ENCODE measurements around the gene NOP58. TPM values are rescaled to one million over a fixed set of nuclear protein-coding genes. Genes with fewer than 3 reads are reported as not detected.

NOP58 gene, protein sequence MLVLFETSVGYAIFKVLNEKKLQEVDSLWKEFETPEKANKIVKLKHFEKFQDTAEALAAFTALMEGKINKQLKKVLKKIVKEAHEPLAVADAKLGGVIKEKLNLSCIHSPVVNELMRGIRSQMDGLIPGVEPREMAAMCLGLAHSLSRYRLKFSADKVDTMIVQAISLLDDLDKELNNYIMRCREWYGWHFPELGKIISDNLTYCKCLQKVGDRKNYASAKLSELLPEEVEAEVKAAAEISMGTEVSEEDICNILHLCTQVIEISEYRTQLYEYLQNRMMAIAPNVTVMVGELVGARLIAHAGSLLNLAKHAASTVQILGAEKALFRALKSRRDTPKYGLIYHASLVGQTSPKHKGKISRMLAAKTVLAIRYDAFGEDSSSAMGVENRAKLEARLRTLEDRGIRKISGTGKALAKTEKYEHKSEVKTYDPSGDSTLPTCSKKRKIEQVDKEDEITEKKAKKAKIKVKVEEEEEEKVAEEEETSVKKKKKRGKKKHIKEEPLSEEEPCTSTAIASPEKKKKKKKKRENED
- total RNA-seq: 95.2 TPM

DNA sequence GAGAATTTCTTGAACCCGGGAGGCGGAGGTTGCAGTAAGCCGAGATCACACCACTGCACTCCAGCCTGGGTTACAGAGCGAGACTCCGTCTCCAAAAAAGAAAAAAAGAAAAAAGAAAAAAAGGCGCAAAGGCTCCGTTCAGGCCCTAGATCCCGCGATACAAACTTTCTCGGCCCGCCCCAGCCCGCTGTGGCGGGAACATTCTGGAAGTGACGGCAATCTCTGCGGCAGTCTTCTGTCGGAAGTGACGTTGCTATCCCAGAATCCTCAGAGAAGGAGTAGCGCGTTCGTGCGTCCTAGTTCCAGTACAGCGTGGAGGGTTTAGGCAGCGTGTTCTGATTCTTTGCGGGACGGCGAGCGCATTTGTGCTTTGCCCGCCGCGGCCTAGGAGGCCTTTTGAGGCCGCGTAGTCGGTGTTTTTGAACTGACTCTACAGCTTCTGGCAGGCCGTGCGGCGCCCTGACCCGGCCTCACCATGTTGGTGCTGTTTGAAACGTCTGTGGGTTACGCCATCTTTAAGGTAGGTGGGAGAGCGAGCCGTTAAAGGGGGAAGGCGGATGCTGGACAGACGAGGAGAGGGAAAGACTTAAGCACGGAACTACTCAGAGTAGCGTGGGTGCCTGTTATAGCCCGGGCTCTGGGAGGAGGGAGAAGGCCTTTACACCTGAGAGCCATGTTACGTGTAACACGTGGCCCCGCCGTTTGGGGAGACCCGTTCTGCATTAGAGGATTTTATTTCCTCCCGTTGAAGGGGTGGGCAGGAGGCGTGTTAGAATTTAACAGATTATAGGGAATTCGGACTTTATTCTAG is at the start of gene NOP58:
NOP58 (plus strand) TSS at position 297 of the 811 bp plus-strand sequence; CDS start at position 476, 179 bp downstream.

DNA sequence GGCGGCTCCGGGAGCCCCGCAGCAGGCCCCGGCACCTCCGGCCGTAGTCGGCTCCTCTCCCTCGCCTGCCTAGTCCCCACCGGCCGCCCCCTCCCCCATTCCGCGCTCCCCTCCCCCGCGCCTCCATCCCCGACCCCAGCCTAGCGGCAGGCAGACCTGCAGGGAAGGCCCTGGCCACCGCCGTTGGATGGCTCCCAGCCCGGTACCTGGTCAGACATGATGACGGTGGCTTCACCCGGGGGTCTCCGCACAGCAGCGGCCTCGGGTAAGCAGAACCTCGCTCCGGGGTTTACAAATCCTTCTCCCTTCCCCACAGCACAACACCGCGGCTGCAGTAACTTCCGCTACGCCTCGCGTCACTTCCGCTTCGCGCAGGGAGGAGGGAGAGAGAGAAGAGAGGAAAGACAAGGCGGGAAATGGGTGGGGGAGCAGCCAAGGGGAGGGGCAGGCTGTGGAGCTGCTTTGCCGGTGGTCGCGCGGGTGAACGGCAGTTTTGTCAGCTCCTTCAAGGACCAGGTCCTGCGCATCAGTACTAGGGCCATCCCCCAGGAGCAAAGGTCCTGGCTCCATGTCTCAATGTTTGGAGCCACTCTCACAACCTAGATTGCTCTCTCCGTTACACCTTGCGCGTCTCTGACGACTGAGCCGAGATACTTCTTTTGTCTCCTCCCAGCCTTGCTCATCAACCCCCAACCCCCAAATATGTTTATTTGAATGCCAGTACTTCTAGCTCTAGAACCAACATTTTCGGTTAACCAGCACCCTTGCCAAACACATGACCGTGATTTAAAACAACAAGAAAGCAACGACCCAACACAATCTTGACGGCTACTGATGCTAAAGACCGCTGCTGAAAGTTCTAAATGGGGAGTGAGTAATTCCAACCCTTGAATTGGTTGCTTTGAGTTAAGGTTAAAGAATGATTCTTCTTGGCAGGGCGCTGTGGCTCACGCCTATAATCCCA is 27.0 kb upstream of the NOP58 start, which contains the start of gene SUMO1:
SUMO1 (minus strand) TSS at position 364 of the 964 bp plus-strand sequence; CDS start at position 218, 146 bp downstream.

Small RNA genes lying within 50 kb of the gene (small RNA-seq; reads per million reads assigned to genes)
- gene AC079354.2 (ENCODE audit: low replicate concordance) (not detected), gene RF00575 (ENCODE audit: low replicate concordance) (not detected), gene RN7SL753P (ENCODE audit: low replicate concordance) (not detected), gene SNORD11 (ENCODE audit: low replicate concordance) (7.6 reads per million, percentile 89 among the genes with 10 or more reads in this experiment), gene SNORD11B (ENCODE audit: low replicate concordance) (15.9 reads per million, percentile 92 among the genes with 10 or more reads in this experiment), gene SNORD70 (ENCODE audit: low replicate concordance) (55.3 reads per million, percentile 94 among the genes with 10 or more reads in this experiment)

Other genes starting within 250 kb of the NOP58 start
- 7.2 TPM for gene FZD7, start 231.9 kb upstream of the NOP58 start, total RNA-seq
- 1.9 TPM for gene KIAA2012, start 192.5 kb upstream of the NOP58 start, total RNA-seq
- 110 TPM for gene SUMO1, start 27.2 kb upstream of the NOP58 start, total RNA-seq
- 121 TPM for gene BMPR2, start 110.6 kb downstream of the NOP58 start, total RNA-seq